Stimulated activated CD4-positive, alpha-beta T cell treated with anti-CD3 and anti-CD28 coated beads, Interleukin-1b, Interleukin-23, amount 100 ng/mL, for 1 hour (primary cell): ENCODE data around the gene GABPB1.
"Not testable (repeated sequence)": the region's sequence is repeated elsewhere in the genome, so short reads cannot be mapped to it uniquely, and the experiment has no call there.

Experiments used
- DNase-seq, 2 donors: peaks; one replicate each; pipeline ENCODE4 v3.0.0-alpha.2; 2020; ENCODE audit warnings: low read depth in 2 of 2

Gene GABPB1

DNA sequence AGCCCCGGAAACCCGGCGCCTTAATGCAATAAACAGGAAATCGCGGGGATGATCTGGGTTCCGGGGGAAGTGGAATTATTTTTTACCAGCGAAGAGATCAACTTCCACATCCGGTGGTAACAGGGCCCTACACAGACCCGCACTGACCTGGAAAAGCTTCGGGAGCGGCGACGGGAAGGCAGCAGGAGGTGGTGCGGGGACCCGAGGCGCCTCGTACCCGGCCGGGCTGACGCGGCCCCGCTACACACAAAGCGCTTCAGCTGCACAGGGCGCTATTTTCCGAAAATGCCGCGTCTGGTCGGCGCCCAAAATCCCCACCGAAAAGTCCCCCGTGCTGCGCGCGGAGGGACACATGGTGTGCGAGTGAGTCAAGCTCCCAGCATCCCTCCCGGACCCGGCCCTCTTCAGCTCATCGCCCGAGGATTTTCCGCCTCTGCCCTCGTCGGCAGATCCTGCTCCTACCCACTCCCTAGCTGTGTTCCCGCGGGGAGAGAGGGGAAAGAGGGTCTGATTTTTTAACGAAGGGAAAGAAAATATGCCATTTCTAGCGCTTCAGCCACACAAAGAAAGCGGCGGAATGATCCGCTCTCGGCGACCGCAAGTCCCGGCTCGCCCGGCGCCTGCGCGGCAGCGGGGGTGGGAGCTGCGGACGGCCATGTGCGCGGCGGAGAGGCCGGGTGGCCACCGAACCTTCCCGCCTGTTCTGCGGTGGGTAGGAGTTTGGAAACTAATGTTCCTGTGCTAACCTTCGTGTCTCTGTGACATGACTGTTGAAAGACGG lies at the start of gene GABPB1:
Gene GABPB1 (minus strand): TSS at position 361 of the 781 bp plus-strand sequence. CDS start 45,400 bp downstream, outside the sequence.
- DNase-seq: peak; percentile 62 to 68

DNA sequence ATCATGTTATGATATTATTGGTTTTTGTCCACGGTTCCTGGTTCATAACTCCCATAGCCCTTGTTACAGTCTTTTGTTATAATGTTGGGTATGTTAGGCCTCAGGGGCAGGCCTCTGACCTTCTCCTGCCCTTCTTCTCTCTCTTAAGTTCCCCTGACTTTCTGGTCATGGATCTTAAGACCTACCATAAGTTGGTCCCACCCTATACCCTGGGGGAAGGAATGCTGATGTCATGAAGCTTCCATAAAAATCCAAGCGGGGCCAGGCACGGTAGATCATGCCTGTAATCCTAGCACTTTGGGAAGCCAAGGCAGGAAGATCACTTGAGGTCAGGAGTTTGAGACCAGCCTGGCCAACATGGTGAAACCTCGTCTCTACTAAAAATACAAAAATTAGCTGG lies 36.6 kb upstream of the GABPB1 start:
- DNase-seq: not testable (repeated sequence)

DNA sequence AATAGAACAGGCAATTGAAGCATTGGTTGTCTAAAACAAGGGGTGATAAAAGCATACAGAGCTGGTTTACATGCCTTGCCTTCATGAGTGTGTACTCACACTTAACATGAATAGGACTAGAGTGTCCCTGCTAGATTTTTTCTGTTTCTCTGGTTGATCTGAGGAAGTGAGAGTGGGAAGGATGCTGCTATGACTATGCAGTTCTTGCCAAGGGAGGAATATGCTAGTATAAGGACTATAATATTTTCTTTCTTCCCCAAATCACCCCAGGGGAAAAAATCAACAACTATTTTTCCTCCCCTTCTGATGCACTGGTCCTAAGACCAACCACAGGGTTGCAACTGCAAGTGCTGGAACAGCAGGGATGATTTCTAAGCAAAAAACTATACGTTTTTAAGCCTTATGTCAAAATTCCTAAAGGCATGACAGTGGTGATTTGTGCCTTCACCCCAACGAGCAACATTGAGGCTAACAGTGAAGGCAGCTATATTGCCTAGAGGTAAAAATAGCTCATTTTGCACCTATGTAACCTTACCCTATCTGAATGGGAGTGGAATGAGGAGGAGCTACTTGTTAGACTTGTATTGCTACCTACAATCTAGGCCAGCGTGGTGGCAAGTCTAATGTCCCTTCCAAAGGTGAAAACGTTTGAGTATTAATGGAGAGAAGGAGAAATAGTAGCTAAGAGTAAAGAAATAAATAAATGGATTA lies 35.7 kb upstream of the GABPB1 start:
- no peak for DNase-seq

DNA sequence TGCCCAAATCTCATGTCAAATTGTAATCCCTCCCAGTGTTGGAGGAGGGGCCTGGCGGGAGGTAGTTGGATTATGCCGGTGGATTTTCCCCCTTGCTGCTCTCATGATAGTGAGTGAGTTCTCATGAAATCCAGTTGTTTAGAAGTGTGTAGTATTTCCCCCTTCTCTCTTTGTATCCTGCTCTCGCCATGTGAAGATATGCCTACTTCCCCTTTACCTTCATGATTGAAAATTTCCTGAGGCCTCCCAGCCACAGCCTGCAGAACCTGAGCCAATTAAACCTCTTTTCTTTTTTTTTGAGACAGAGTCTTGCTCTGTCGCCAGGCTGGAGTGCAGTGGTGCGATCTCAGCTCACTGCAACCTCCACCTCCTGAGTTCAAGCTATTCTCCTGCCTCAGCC lies 27.4 kb upstream of the GABPB1 start:
- DNase-seq: not testable (repeated sequence)

DNA sequence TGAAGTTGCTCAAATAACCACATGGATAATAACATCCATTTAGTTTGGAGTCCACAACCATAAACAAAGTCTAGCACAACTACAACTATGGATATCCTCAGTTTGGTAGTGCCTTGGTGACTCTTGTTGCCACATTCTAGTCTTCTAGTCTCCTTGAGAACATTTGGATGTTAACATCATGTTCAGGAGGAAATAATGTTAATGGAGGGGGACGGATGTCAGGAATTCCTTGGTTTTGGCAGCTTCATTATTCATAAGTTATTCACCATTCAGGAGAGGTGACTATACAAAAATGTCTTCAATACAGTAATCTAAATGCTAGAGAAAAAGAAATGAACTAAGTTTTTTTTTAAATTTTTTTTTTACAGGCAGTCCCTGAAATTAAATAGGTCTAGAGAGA lies 26.4 kb upstream of the GABPB1 start:
- DNase-seq: no peak

DNA sequence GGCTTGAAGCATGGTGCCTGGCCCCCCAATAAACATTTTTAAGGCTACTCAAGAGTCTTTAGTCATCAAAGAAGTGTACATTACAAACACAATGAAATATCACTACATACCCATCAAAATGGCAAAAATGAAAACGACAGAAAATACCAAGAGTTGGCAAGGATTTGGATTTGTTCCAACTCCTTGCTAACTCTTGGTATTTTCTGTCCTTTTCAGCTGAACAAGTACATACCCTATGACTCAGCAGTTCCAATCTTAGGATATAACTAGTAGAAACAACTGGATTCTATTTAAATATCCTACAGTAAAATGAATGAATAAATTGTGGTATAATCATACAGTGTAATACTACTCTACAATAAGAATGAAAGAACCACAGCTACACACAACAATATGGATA lies 25.1 kb upstream of the GABPB1 start:
- DNase-seq: no peak

DNA sequence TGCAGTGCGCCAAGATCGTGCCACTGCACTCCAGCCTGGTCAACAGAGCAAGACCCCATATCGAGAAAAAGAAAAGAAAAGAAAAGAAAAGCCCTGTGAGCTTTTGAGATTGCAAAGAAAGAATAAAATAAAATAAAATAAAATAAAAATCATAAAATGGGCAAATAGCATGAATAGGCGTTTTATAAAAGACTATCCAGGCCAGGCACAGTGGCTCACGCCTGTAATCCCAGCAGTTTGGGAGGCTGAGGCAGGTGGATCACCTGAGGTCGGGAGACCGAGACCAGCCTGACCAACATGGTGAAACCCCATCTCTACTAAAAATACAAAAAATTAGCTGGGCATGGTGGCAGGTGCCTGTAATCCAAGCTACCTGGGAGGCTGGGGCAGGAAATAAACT lies 24.4 kb upstream of the GABPB1 start:
- DNase-seq: not testable (repeated sequence)

DNA sequence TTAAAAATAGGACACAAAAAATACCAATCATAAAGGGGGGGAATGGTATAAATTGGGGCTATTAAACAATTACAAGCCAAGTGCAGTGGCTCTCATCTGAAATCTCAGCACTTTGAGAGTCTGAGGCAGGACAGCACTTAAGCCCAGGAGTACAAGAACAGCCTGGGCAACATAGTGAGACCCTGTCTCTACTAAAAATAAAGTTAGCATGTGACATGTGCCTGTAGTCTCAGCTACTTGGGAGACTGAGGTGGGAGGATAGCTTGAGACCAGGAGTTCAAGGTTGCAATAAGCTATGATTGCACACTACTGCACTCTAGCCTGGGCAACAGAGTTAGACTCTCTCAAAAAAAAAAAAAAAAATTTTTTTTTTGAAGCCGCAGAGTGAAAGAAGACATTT lies 23.8 kb upstream of the GABPB1 start:
- DNase-seq: no peak

DNA sequence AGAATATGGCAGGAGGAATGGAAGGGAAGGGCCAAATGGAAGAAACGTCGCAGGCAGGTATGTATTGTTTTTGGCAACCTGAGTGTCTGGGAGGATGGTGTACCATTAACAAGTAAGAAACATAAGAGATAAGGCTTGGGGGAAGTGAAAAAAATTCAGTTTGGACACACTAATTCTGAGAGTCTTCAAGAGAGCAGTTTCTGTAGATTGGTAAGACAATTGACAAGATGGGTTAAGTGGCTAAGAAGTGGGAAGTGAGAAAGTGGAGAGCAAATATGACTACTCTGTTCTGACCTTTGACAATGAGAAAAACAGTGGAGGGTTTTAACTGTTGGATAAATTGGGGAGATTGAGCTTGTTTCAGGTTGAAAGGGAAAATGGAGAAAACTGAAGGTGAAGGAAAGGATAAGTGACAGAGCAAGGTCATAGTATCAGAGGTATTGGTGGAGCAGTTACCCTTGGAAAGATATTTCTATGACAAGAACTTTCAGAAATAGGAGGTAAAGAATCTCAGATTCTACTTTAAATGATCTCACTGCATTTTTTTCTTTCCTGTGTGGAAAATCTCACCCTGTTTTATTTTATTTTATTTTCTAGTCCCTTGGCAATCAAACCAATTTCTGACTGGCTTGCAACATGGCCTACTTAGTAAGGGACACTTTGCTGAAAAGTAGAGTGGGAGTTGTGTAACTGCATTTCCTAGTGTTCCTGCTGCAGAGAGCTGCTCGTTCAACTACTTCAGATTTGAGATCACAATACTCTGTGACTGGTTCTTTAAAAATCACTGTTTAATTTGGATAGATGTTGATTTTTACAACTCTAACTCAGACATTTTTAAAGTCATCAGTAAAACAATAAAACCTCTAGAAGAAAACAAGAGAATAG lies 23.1 kb upstream of the GABPB1 start:
- DNase-seq: no peak

DNA sequence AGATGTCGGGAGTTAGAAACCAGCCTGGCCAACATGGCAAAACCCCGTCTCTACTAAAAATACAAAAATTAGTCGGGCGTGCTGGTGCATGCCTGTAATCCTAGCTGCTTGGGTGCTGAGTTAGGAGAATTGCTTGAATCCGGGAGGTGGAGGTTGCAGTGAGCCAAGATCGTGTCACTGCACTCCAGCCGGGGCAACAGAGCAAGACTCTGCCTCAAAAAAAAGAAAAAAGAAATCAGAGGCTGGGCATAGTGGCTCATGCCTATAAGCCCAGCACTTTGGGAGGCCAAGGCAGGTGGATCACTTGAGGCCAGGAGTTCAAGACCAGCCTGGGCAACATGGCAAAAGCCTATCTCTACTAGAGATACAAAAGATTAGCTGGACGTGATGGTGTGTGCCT lies 14.6 kb upstream of the GABPB1 start:
- not testable (repeated sequence) for DNase-seq

DNA sequence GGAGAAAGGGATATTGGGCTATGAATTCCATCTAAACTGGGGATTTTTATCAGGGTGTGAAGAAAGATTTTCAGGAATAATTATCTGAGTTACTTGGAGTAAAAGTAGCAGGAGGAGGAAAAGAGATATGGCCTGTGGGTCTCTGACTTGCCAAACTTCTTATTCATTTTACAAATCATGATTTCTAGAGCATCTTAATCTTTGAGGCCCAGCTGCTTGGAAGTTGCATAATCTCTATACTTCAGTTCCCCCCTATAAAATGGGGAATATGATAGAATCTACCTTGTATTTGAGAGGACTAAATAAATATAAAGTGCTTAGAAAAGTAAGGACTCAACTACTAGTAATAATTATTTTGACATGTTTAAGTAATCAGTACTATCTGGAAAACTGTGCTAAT lies 11.0 kb upstream of the GABPB1 start:
- DNase-seq: no peak

DNA sequence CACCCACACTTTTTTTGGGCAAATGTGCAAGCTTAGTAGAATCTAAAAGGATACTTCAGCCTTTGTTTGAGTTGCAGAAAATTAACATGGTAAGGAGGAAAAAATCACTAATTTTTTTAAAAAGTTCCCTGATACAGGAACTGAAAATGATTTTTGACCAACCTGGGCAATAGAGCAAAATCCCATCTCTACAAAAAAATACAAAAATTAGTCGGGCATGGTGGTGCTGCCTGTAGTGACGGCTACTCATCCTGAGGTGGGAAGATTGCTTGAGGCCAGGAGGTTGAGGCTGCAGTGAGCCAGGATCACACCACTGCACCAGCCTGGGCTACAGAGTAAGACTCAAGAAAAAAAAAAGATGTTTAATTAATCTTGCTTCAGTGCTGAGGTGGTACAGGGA lies 10.6 kb upstream of the GABPB1 start:
- no peak for DNase-seq

DNA sequence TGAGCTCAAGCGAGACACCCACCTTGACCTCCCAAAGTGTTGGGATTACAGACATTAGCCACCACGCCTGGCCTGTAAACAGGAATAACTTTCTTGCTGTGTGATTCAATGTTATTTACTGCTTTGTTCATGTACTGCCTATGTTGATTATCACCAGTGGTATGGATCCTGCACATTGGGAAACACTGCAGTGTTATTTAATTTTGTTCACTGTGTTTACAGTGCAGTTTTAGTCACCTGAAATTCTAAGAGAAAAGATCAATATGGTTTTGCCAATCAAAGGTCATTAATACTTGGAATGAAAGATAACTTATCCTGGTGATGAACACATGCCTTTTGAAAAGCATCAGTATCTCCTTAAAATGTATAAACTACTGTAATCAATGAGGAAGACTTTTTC lies 8.6 kb upstream of the GABPB1 start:
- DNase-seq: no peak

DNA sequence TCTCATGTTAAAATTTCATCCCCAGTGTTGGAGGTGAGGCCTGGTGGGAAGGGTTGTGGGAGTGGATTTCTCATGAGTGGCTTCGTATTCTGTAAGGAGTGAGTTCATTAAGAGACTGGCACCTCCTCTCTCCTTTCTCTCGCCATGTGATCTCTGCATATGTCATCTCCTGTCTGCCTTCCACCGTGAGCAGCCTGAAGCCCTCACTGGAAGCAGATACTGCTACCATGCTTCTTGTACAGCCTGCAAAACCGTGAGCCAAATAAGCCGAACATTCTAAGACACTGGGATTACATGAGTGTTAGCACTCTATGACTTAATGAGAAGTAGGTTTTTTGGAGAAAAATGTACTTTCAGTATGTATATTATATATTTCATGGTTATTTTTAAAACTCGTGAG lies 6.8 kb upstream of the GABPB1 start:
- no peak for DNase-seq

DNA sequence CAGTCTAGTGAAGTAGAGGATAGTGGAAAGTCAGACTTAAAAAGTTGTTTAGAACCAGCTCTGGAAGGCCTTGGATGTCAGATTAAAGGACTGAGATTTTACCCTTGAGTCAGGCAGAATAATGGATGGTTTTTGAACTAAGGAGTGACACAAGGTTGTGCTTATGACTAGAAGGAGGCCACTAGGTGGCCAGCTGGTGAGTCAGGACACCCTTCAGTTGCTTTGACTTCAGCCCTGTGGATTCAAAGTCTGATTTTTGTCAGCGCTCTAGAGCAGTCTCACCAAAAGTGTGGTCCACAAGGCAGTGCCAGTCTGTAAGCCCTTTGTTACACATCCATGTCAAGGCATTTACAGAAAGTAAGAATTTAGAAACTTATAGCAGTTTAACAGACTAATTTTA lies 3.8 kb upstream of the GABPB1 start:
- no peak for DNase-seq

DNA sequence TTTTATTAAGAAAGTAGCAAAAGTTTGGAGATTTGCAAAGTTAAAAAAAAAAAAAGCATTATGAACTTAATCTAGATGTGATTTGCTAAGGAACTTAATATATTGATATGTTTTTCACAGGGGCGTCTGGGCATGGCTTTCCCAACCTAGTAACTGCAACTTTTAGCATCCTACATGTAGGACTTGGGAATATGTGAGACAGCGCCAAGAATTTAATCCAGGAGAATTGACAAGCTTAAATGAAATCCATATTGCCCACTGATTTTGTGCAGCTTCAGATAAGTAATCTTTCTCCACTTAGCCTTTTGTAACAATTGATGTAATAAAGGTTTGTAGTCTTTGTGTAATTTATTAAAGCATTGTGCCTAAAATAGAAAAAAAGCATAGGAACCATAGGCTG lies 982 bp upstream of the GABPB1 start:
- no peak for DNase-seq

DNA sequence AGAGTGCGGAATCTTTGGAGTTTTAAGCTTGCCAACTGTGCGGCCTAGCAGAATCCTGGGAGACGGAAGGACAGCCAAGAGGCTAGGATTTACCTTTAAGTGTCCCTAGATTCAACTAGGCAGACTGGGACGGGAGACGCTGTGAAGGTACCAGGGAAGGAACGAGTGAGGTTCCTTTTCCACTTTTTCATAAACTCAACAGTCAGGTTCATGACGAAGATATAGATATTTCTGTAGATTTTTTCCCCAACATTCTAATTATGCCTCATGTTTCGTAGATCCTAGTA lies 564 bp upstream of the GABPB1 start:
- DNase-seq: no peak

DNA sequence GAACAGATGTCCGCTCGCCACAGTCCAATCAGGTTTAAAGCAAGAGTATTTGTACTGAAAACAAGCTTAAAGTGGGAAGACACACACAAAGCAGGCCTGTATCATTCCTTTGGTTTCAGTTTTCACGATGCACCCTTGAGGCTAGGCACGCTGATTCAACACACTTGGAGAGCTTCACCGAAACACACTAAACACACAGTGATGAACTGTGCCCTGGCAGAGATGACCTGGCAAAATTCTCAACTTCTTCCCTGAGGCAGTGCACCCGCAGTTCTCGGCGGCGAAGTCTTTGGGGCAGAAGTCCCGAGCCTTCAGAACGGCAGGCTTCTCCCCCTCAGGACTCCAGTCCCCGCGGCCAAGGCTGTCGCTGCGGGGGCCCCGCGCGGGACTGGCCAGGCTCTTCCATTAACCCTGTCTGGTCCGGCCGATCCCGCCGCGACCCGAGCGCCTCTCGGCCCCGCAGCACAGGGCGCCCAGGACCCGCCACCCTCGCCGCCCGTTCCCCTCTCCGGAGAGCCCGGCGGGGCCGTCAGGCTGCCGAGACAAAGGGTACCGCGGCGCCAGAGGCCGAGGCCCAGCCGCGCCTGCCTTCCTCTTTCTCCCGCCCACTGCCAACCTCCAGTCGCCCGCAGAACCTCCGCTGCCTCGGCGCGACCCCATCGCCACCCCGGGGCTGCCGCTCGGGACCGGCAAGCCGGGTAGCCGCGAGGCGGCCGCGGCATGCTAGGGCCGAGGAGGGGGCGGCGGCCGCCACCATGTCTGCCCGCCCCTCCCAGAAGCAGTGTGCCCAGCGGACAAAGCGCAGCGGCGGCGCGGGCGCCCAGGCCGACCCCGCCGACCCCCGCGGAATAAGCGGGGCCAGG lies 792 bp downstream of the GABPB1 start:
- DNase-seq: peak in 1 of 2 donors; percentile 15

DNA sequence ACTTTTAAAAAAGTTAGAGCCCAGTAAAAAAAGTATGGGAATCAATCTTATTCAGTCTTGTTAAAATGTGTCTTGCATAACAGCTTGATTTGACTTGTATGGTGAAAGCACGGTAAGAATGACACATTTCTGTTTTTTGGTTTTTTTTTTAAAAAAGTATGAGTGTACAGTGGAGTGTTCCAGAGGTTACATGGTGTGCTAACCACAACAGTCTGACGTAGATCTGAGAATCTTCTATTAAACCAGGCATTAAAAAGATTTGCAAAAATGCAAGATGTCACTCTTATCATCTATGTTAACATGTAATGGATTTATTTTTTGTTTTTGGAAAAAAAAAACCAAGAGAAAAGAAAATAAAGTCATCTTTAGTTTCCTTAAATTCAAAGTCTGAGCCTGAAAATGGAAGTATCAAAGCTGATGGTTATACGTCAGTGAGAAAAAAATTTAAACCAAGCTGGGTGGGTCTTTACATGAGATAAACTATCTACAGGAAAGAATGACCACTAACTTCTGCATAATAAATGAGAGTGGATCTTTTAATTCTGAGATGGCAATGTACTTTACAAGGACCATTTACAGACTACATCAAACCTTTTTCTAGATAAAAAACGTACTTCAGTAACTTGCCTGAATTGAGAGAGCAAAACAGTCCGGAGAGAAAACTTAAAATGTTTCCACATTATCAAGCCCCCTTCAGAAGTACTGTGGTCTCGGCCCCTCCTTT lies 1.6 kb downstream of the GABPB1 start:
- DNase-seq: no peak

DNA sequence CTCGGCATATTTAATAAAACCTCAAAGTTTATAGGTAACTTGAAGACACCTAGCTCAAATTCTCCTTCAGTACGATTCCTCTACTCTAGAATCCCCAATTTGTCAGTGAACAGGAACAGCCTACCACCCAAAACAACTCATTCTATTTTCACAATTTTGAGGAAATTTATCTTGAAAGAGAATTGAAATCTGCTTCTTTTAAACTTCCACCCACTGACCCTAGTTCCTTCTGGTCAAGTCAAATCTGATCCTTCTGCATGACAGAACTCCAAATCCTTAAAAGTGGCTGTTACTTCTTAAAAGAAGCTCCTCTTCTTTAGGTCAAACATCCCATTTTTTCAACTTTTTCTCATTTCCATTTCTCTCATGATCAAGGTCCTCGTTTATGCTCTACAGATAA lies 4.4 kb downstream of the GABPB1 start:
- no peak for DNase-seq

DNA sequence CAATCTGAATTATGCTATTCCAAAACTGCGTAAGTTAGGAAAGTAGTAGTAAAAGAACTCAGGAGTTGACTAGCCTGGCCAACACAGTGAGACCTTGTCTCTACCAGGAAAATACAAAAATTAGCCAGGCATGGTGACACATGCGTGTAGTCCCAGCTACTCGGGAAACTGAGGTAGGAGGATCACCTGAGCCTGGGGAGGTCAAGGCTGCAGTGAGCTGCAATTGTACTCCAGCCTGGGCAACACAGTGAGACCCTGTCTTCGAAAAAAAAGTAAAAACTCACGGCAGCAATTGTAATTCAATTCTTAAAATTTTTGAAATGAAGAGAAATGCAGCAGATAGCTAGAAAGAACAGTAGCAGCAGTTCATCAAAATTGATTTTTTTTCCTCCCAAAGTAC lies 9.7 kb downstream of the GABPB1 start:
- DNase-seq: no peak
